ENCODE measurements around the gene KCNMA1.

- TF ChIP-seq EZH2 (IDR thresholded peaks at IDR 0.05; ENCODE audit: low read depth) (no peak), CTCF (conservative IDR thresholded peaks at IDR 0.05) (no peak)
Measured at GRCh38 chr10:77474386-77474785, 163.2 kb downstream of the KCNMA1 start.

All from PC-9 (cell line).